Loucy (cell line): ENCODE results near the gene GNAO1.

Experiments used
- EZH2phosphoT487 ChIP-seq: fragments of 200-600 bp; IDR thresholded peaks from 2 replicates; pipeline ENCODE4 v1.6.1; 2018; ENCODE audit warnings: antibody characterized with exemption, mild to moderate bottlenecking, moderate library complexity, borderline replicate concordance
- TF ChIP-seq, protein P1 (sequence below): fragments of 200-600 bp; sonication (generic); conservative IDR thresholded peaks from 2 replicates; pipeline ENCODE4 v1.5.1; 2014; ENCODE audit warnings: mild to moderate bottlenecking, antibody characterized with exemption, low read length

DNA sequence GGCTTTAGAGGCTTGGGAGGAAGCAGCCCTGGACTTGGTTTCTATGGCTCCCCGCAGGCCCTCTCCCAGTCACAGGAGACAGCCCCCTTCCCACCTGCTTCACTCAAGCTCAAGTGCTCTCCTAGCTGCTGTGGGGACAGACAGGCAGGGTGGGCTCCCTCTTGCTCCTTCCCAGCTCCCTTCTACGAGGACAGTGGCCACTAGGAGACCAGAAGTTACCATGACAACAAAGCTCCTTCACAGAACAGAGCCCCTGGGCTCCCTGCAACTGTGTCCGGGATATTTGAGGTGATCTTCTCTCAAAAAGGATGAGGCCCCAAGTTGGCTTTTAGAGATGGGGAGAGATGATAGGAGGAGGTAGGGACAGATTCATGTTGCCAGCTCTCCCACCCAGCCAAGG is 117.7 kb downstream of the GNAO1 start:
- TF ChIP-seq, protein P1, sequence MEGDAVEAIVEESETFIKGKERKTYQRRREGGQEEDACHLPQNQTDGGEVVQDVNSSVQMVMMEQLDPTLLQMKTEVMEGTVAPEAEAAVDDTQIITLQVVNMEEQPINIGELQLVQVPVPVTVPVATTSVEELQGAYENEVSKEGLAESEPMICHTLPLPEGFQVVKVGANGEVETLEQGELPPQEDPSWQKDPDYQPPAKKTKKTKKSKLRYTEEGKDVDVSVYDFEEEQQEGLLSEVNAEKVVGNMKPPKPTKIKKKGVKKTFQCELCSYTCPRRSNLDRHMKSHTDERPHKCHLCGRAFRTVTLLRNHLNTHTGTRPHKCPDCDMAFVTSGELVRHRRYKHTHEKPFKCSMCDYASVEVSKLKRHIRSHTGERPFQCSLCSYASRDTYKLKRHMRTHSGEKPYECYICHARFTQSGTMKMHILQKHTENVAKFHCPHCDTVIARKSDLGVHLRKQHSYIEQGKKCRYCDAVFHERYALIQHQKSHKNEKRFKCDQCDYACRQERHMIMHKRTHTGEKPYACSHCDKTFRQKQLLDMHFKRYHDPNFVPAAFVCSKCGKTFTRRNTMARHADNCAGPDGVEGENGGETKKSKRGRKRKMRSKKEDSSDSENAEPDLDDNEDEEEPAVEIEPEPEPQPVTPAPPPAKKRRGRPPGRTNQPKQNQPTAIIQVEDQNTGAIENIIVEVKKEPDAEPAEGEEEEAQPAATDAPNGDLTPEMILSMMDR, result no peak
- TF ChIP-seq EZH2phosphoT487, result no peak
